Spleen (tissue), 7 donors: ENCODE measurements around the gene SH2D7.

Source experiments
- CTCF ChIP-seq, 11 experiments: fragments of 200-600 bp in 7 of 11; fragments of 450-650 bp in 4 of 11; sonication (generic) in 4 of 11; IDR thresholded peaks in 8 of 11; conservative IDR thresholded peaks in 3 of 11; 1 replicate in 7 of 11; 2 replicates in 4 of 11; pipeline versions ENCODE4 v1.4.0 to v1.8.0; 2016 to 2021; ENCODE audit warnings: antibody characterized with exemption in 11 of 11, inconsistent platforms in 4 of 11, mild to moderate bottlenecking in 1 of 11
- POLR2A ChIP-seq, 3 donors: fragments of 450-650 bp; IDR thresholded peaks; one replicate each; pipeline ENCODE4 v1.5.1; 2017; ENCODE audit warnings: antibody characterized with exemption in 3 of 3, mild to moderate bottlenecking in 1 of 3
- POLR2AphosphoS5 ChIP-seq, 3 donors: sonication (generic); formaldehyde crosslinking; IDR thresholded peaks; one replicate each; pipeline ENCODE4 v1.5.1; 2017; ENCODE audit warnings: antibody characterized with exemption in 3 of 3
- donor health status: DM: no; HTN: no; CAD: no; lungs with moderate emphysema.
- donor health status: DM: no; HTN: no; CAD: no.
- donor health status: DM: no; HTN: no; CAD: no.

GRCh38 chr15:78098131-78098755 lies 5.9 kb downstream of the SH2D7 start:
- TF ChIP-seq CTCF (IDR thresholded peaks at IDR 0.05 in 8 of 11, conservative IDR thresholded peaks at IDR 0.05 in 3 of 11): no peak
- TF ChIP-seq POLR2A (IDR thresholded peaks at IDR 0.05): no peak
- TF ChIP-seq POLR2AphosphoS5 (IDR thresholded peaks at IDR 0.05): no peak
